Measurements from ENCODE around the gene PNMA6E.

Gene PNMA6E

DNA sequence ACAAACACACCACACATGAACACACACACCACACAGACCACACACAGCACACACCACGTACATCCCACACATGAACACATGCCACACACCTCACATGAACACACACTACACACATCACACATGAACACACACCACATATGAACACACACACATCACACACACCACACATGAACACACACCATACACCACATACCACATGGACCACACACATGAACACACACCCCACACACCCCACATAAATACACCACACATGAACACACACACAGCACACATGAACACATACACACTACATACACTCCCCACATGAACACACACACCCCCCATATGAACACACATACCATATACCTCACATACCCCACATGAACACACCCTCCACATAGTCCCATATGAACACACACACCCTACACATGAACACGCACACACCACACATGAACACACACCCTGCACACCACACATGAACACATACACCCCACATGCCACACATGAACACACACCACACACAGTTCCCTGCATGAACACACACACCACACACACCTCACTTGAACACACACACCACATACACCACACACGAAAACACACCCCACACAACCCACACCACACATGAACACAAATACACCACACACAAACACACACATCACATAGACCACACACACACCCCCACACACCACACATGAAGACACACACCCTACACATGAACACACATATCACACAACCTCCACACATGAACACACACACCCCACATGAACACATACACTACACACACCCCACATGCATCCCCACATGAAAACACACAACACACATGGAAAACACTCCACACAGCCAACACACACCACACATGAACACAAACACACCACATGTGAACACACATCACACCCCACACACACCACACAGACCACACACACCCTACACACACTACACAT is 18.3 kb downstream of the PNMA6E start:
- DNase-seq = no peak

DNA sequence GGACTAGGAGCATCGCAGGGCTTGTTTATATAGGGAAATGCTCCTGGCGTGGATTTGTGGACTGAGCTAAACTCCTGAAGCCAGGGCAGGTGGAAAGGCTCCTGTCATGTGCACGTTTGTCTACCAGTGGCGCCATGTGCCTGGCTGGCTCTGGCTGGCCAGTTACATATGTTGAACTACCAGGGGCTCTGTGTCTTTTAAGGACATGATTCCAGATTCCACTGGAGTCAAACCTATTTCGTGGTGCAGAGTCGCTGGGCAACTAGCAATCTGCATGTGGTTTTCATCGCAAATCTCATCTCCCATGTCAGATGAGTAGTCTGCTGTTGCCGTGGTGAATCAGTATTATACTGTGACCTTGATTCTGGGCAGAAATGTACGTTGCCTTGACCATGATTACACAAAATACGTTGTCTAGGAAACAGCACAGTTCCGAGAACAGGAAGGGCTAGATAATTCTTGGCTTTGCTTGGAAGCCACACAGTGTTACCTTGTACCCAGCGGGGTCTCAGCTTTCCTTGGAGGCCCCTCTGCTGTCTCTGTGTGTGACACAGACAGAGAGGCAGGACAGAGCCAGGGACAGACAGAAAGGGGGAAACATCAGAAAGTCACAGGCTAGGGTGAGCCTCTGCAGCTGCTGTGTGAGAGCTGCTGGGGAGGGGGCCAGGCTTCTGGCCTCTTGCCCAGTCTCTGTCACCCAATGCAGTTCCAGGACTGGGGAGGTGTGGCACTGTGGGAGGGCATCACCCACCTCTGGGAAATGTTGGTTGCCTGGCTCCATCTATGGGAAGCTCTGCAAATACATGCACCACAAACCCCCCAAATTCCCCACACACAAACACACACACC is 19.2 kb downstream of the PNMA6E start:
- DNase-seq = no peak

DNA sequence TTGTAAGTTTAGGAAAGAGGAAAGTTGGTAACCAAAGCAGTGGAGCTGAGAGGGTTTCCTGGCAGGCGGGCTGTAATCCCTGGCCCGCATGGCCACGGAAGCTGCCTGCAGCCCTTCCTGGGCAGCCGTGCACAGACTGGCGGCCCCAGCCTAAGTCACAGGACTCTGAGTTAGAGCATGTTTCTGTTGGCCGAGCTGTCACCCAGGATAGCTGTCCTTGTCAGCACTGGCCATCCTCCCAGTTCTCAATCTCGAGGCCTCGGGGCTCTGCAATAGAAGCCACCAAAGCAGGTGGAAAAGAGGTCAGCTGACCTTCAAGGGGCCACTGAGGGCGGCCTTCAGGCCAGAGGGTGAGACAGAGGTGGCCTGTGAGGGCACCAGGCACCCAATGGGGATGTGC is 20.5 kb downstream of the PNMA6E start:
- DNase-seq = no peak

DNA sequence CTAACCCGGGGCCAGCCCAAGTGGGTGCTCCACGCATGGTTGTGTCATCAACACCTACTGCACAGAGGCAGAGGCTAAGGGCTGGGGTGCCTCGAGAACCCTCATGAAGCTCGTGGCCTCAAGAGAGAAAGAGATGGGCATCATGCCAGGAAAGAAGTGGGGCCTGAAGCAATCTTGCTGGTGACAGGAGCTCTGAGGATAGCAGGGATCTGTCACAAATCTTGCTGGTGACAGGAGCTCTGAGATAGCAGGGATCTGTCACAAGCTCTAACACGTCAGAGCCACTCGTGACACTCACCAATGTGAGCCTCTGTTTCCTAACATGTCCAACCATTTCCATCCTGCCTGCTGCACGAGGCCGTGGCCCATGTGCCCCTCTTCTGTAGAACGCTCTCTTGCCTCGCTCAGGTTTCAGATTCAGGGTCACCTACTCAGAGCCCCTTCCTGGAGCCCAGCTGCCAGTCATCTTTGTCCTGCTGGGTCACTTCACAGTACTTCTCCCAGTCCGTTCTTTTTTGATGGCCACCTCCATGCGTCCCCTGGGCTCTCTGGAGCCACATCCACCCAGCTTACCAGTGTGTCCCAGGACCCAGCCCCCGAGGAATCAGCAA is 21.1 kb downstream of the PNMA6E start:
- DNase-seq = no peak

DNA sequence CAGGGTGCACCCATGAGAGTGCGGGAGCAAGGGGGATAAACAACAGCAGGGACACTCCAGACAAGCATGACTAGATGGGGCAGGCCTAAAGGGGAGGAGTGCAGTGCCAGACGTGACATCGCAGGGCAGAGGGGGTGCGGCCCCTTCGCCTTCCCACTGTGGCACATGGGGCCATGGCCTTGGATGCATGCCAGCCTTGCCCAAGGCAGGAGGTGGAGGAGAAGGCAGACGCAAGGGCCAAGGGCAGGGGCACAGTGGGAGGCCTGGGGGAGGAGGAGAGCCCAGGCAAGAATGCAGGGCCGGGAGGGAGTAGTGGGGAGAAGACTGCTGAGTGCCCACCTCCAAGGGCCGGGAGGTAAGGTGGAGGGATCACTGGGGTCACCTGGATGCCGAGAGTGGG is 21.6 kb downstream of the PNMA6E start:
- DNase-seq = no peak

DNA sequence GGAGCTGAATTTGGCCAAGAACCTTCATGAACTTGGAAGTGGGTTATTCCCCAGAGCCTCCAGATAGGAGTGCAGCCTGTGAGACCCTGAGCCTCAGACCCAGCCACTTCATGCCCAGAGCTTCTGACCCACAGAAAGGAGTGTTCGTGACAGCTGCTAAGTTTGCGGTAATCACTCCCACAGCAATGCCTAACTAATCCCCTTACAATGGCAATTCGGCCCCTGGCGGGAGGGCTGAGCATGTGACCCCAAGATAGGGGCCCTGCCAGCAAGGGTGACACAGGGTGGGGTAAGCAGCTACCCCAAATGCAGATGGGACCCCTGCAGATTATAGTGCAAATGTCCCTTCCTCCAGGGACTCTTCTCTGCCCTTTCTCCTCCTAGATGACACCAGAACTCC is 22.5 kb downstream of the PNMA6E start:
- DNase-seq = no peak

DNA sequence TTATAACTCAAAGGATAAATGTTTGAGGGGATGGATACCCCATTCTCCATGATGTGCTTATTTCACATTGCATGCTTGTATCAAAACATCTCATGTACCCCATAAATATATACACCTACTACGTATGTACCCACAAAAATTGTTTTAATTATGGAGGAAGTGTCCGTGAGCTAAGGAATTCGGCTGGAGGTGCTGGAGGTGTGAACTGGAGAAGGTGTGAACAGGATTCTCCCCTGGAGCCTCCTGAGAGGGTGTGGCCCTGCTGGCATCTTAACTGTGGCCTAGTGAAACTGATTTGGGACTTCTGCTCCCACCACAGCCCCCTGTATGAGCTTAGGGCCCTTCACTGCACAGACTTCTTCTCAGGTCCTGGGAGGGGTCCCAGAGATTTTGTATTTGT is 23.4 kb downstream of the PNMA6E start:
- no peak for DNase-seq

DNA sequence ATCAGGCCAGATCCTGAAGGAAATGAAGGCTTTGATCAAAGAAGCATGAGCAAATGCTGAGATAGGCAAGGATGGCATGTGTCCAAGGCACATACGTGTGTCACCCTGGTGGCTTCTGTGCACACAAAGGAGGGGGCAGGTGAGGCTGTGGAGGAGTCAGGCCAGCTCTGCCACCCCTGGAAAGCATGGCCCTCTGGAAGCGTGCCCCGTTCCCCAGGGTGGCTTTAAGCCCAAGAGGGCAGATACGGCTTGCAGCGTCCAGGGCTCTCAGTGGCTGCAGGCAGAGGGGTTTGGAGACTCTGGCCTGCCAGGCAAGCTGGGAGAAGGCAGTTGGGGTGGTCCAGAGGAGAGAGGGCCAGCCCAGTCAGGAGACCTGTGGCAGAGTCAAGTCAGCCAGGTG is 25.6 kb downstream of the PNMA6E start:
- DNase-seq = no peak

DNA sequence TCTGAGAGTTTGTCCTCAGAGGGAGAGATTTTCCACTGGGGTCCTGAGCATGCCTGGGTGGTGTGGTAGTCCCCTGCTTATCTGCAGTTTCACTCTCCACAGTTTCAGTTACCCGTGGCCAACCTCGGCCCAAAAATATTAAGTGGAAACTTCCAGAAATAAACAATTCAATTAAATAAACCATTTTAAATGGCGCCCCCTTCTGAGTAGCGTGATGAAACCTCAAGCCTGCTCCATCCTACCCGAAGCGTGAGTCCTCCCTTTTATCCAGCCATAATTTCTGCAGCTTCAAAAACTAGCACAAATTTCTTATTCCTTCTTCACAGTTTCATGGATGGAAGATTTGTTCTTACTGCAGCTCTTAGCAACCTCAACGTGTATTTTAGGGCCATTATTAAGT is 26.7 kb downstream of the PNMA6E start:
- no peak for DNase-seq

DNA sequence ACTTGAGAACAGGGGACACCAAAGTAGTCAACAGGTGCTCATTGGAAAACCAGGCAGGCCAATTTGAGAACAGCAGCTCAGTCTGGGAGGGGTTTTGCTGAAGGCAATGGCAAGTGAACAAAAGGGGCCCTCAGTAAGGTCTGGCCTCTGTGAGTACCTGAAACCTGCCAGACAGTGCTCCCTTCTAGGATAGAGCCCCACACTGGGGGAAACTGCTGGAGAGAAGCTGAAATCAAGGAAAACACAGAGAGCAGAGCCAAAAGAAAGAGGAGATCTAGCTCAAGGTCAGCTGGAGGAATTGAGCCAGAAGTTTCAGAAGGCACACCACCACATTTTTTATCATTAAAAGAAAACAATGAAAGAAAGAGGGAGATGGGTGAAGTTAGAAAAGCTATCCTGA is 28.2 kb downstream of the PNMA6E start:
- no peak for DNase-seq

DNA sequence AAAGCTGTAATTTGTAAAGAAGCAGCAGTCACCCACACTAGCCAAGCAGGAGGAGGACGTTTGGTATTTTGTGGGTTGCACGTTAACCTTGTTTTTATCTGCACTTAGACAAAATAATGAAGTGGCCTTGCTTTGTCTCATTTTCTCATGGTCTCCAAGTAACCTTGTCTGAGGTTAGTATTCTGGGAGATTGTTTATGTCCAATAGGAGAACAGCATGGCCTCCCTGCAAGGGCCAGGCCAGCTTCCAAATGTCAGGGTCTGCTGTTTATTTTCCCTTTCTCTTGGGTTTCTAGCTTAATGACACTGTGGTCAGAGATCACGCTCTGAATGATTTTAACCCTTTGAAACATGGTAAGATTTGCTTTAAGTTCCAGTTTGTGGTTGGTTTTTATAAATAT is 29.9 kb downstream of the PNMA6E start:
- no peak for DNase-seq

DNA sequence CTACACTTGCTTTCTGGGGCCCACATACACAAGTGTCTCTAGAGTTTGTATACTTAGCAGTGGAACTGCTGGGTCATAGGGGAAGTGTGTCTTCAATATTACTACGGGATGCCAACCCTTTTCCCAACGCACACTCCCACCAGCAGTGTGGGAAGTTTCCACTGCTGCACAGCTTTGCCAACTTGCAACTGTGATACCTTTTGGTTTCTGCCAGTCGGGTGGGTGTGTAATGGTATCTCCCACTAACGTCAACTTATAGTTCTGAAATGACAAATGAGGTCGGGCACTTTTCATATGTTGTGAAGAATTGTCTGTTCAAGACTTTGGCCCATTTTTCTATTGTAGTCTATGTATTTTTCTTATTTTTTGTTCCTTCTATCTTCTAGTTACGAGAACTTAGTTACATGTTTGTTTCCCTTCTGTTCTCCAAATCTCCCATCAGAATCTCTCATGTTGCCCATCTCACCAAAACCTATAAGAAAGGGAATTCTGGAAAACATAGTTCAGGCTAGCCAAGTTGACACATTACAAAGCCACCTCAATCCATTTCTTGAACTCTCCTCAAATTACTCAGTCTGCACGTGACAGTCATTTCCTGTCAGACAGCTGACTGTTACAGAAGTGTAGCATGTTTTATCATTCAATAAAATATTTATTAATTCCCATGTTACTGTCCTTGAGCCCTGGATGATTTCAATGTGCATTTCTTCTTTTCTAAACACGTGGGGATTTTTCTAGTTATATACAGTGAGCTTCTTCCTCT is 30.7 kb downstream of the PNMA6E start:
- no peak for DNase-seq

DNA sequence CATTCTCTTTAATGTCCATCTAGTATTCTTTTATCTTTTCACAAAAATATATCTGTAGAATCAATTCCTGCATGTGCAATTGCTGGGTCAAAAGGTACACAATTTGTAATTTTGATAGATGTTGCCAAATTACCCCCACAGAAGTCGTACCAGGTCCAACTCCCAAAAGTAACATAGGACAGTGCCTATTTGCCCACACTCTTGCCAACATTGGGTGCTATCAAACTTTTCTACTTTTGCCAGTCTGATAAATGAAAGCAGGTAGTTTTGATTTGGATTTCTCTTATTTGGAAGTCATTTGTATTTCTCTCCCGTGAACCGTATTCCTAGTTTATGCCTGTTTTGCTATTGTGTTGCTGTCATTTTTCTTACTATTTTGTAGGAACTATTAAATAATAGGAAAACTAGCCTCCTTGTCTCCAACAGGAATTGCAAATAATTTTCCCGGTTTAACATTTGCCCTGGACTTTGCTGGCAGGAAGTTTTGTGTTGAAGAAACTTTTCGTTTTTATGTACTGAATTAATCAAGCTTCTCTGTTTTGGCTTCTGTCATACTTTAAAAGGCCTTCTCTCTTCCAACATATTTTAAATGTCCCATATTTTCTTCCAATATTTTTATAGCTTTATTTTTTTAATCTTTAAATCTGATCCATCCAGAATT is 34.1 kb downstream of the PNMA6E start:
- DNase-seq = no peak

DNA sequence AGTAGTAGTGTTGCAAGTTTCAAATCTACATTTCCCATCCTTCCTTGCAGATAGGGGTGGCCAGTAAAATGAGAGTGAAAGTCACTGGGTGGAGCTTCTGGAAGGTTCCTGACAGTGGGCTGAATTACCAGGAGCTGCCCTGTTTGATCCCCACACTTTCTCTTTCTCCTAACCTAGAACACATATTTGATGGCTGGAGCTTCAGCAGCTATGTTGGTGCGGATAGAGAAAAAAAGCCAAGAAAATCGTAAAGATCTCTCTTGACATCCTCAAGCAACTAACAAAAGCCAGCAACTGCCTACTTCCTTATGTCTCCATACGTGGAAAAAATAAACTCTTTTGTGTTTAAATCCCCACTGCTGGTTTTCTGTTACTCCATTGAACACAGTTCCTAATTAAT is 35.0 kb downstream of the PNMA6E start:
- DNase-seq = no peak

DNA sequence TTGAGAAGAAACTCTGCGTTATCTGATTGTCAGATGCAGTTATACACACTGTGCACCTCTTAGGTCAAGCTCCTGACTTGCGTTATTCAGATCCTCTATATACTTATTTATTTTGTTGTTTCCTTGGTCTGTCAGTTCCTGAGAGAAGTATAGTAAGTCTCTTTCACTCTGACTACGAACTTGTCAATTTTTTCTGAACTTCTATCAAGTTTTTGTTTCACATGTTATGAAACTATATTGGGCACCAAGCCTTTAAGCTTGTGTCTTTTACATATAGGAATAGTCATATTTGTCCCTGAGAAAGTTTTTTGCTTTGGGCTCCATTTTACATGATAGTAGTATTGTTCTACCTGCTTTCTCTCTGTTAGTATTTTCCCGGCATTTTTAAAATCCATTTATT is 35.5 kb downstream of the PNMA6E start:
- no peak for DNase-seq

DNA sequence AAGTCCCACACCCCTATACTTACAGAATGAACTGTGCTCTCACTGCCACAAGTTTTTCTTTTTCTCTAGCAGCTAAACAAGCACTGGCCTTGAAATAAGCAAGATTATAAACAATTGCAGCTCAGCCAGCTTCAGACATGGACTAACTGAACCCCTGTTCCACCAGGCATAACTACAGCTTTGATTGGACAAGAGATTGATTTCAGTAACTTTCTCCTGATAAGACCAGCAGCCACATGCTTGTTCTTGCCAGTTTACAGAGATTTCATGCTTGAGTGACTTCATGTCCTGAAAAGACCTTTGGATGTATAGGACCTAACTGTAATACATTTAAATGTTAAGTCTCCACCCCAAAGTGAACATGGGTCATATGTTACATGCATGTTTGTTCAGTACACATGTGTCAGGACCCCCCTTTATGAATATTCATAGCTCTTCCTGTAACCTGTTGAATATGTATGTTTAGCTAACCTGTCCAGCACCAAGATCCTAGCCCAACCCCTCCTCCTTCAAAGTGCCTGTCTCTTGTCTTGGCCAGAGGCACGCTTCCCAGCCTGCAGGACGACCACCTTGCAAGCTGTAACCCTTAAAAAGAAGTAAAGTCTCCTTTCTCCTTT is 39.3 kb downstream of the PNMA6E start:
- DNase-seq = no peak

DNA sequence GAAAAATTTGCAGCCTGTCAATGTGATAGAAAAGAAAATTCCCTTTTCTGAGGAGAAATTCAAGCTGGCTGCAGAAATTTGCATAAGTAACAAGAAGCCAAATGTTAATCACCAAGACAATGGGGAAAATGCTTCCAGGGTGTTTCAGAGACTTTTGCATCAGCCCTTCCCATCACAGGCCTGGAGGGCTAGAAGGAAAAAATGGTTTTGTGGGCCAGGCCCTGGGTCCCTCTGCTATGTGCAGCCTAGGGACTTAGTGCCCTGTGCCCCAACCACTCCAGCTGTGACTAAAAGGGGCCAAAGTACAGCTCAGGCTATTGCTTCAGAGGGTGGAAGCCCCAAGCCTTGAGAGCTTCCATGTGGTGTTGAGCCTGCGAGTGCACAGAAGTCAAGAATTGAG is 43.3 kb downstream of the PNMA6E start:
- DNase-seq = no peak

DNA sequence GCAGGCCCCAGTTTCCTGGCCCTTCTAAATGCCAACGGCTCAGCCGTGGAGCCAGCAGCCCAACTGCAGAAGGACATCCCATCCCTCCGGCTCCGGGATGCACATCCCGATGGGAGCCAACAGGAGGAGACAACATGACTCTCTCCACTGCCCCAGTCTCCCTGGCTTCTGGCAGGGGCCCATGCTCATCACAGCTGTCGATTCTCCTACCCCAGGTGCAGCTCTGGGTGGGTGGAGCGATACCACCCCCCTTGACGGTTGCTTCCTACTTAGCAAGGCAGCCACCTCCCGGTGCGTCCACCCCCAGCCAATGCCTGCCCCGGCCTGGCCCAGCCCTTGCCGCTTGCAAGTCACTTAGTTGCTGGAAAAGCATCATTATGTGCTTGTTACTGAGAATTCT is 47.7 kb downstream of the PNMA6E start:
- DNase-seq = no peak

DNA sequence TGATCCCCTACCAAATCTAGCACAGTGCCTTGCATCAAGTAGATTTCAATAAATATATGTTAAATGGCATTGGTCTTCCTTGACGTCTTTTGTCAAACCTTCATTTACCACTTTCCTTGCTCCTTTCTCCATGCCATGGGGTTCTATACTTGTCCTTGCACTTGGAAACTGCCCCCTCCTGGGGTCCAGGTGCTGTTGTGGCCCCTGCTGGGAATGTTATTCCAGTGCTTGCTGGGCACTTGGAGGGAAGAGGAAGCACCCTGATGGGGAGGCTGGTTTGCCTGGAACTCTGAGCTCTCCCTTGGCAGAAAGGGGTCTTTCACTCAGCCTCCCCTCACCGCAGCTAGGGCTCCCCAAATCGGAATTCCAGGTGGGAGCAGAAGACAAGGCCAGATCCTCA is 48.3 kb downstream of the PNMA6E start:
- DNase-seq = no peak

DNA sequence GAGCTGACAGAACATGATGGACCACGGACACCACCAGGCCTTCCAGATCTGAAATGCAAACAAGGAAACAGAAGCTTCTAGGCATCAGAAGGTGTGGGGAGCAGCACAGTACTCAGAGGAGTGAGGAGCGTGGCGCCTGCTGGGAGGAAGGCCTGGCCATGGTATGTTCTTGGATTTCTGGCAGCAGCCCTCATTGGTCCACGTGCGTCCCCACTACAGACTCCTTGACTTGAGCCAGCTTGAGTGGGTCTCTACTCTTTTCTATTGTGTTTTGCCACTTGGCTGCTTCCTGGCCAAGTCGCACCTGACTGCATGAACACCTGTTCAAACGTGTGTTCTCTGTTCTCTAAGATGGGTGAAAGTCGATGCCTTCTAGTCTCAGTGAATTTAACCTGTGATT is 49.2 kb downstream of the PNMA6E start:
- DNase-seq = no peak

DNA sequence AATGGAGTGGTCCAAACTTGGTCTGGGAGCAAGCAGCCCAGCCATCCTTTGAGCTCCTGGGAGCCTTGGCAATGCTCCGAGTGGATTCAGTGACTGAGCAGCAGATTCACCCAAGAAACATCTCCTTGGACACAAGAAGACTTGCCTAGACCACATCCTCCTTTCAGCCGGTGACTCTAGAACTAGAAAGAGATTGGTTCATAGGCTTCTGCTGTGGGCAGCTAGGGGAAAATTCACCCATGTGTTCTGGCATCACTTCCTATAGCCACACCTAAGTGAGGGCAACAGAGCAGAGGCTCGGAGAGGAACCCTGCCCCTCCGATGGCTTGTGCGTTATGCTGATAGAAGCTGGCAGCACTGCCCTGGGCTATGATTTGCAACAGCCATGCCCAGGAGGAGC is 51.2 kb downstream of the PNMA6E start:
- DNase-seq = no peak

DNA sequence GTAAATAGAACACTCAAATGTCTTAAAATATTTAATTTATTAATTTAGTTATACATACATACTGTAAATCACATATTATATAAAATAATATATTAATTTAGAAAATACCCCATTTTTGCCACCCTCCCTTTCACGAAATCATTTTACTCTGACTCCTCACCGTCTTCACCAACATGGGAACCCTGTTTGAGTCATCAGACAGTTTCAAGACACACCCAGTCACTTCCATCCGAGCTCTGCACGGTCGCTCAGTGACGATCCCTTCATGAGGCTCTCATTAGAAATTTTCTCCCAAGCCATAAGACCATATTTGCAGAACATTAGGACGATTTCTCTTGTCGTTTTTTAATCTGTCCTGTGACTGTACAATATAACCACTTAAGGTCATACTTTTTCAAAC is 52.7 kb downstream of the PNMA6E start:
- no peak for DNase-seq

Data from NCI-H2081 treated with DMSO at 0.1 percent for 48 hours (cell line).